Ishikawa (cell line): Measurements from ENCODE around the gene PAXX.

Source experiments
- CEBPB ChIP-seq: IDR thresholded peaks from 2 replicates; pipeline ENCODE4 v1.6.1; 2012
- EGR1 ChIP-seq: IDR thresholded peaks from 2 replicates; pipeline ENCODE4 v1.6.1; 2012
- EP300 ChIP-seq: IDR thresholded peaks from 2 replicates; pipeline ENCODE4 v1.6.1; 2012; ENCODE audit warnings: borderline replicate concordance
- FOXM1 ChIP-seq: IDR thresholded peaks from 2 replicates; pipeline ENCODE4 v1.6.1; 2012; ENCODE audit warnings: low read depth, borderline replicate concordance
- MAX ChIP-seq: IDR thresholded peaks from 2 replicates; pipeline ENCODE4 v1.6.1; 2012
- RAD21 ChIP-seq: IDR thresholded peaks from 2 replicates; pipeline ENCODE4 v1.6.1; 2012; ENCODE audit warnings: low read depth
- REST ChIP-seq: IDR thresholded peaks from 2 replicates; pipeline ENCODE4 v1.6.1; 2012; ENCODE audit warnings: low read depth, mild to moderate bottlenecking
- ZBTB7A ChIP-seq: IDR thresholded peaks from 2 replicates; pipeline ENCODE4 v1.6.1; 2012; ENCODE audit warnings: low read depth

DNA sequence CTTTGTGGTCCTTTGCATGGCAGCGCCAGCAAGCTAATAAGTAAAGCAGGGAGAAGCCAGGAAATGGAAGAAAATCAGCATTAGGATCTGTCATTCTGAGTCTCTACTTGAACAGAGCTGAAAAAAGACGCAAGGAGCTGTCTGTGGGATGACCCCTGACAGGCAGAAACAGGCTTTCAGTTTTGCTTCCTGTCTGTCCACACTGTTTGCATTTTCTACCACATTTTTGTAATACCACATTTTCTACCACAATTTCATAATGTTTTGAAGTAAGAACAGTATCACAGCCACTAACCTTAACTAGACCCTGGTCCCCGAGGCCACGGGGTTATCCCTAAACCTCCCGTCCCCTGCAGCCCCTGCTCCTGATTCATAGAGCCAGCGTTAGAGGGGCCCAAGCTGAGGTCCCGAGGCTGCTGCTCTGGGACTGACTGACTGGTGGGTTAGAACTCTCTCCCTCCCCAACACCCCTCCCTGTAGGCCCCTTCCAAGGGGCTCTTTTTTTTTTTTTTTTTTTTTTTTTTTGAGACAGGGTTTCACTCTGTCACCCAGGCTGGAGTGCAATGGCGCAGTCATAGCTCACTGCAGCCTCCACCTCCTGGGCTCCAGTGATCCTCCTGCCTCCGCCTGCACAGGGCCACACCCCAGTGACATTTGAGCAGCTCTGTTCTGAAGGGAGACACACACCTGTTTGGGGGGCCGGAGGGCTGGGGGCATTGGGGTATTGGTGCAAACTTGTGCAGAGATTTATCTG is 8.1 kb downstream of the PAXX start:
- TF ChIP-seq REST (no peak), EP300 (no peak), MAX (no peak), RAD21 (no peak), EGR1 (no peak), FOXM1 (no peak), CEBPB (no peak), ZBTB7A (no peak)
